Cardiac septum (tissue), 1 donor: ENCODE results near the gene SUCLA2. TPM values are rescaled to one million over a fixed set of nuclear protein-coding genes. Genes with fewer than 3 reads are reported as not detected.
"Not testable (repeated sequence)": the region's sequence is repeated elsewhere in the genome, so short reads cannot be mapped to it uniquely, and the experiment has no call there.

Experiments
- DNase-seq: peaks from one replicate; pipeline ENCODE4 v3.0.0-alpha.2; 2020; ENCODE audit warnings: low spot score
- intact Hi-C: fragments of 100-400 bp; cut with DNase I; formaldehyde crosslinking; loops from one replicate; pipeline ENCODE4 v1.14.0; 2022
- long read RNA-seq: library from polyadenylated mRNA; unstranded; transcript quantifications from one replicate; pipeline ENCODE4 v2.0.0, GENCODE V29; 2021
- total RNA-seq: library from RNA; stranded (reverse); fragmentation: NEBNext Ultra II Directional; extraction: Animal tissue kit (Norgen Biotek cat#: 25700); gene quantifications from one replicate; pipeline ENCODE4 v1.2.1, GENCODE V29; 2021
- donor health status: DM: no; HTN: no; CAD: no.

SUCLA2 gene
- 100 TPM for total RNA-seq
- long read RNA-seq, transcript SUCLA2-219 (11 exons, 2,111 nt) = major isoform, 288 of 311 reads
- long read RNA-seq, partial matches to known transcripts = 4 of 311 reads
- long read RNA-seq, other reads (novel, unspliced or antisense) = 16 of 311 reads

DNA sequence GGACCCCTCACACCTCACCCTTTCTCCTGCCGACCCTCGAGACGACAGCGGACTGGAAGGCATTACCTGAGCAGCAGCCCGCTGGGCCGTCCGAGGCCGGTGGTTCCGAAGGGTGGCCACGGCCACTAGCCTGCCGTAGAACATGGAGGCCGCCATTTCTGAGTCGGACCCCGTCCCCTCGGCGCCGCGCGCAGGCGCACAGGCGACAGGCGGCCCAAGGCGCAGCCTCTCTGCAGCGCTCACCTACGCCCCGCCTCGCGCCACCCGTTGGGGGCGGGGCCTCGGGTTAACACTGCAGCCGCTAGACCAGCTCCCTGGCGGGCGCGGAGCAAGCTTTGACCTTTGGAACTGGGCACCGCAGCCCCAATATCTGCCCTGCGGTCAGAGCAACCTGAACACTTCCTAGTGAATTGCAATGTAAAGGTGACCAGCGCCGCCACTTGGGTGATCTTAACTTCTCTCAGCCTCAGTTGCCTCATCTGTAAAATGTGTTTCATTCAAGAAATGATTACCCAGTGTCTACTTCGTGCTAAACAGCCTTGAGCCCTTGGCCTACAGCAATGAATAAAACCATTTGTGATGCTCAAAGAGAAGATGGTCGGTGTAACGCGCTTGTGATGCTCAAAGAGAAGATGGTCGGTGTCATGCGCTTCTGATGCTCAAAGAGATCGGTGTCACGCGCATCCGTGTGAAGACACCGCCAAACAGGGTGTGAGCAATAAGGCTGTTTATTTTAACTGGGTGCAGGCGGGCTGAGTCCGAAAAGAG, at the start of gene SUCLA2:
TSS of gene SUCLA2 (minus strand) at position 160 of the 768 bp plus-strand sequence. CDS start at position 156, 4 bp downstream.
- intact Hi-C loops = loop anchor here (5.0 kb wide), 1 partner anchor 36 kb away; the partner anchor contains the start of gene NUDT15

DNA sequence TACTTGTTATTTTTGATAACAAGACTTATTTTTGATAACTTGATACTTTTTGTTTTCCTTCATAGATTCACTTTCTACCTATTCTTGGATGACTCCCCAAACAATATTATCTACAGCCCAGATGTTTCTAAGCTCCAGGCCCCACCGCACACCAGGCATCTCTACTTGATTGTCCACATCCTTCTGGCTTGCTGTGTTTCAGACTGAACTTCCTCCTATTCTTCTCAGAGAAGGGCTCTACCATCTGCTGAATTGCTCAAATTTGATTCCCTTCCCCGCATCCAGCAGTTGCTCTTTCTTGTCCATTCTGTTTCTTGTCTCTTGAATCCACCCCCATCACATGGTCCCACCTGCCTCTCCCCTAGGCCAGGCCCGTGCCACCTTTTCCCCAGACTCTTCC, 49.5 kb upstream of the SUCLA2 start:
- intact Hi-C loops = no loop called here
- no peak for DNase-seq

More for the DNA sequence above, at the start of gene SUCLA2:
- DNase-seq = peak; percentile 95

DNA sequence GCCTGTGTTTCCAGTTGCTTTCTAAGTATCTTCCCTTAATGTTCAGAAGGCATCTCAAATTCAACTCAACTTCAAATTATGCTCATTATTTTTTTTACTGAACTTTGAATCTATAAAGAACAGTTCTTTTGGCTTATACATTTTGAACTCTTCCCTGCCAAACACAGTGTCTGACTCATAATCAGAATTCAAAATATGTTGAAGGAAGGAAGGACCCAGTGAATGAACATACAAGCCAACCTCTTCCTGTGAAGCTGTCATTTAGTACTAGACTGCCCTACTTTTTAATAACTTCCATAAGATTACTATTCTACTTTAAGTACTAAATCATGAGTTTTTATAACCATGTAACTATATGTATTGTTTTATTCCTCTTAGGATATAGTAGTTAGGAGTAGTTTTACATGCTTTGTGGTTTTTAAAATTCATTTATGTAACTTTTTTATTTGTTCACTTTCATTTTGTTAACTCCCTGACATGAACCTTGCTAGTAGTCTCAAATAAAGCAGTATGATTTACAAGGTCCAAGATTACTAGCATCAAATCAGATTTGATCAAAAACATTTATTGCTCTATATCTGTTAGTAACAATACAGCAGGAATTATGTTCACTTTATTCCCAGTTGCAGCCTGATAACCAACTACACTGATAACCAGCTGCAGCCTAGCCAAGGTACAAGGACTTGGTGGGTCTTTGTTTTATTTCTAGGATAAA, 42.9 kb upstream of the SUCLA2 start:
- intact Hi-C loops = no loop called here
- no peak for DNase-seq

DNA sequence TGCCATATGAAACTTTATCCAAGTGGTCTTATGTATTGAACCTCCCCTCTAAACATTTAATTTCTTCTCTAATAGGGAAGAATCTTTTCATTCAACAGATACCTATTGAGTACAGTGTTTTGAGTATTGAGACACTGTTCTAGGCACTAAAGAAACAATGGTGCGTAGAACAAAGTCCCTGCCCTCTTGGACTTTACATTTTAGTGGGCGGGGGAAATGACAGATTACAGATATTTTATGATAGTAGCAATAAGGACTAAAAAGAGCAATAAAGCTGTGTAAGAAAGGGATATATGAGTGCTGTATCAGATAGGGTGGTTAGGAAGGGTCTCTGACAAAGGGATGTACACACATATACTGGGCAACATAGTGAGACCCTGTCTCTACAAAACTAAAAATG, 41.8 kb upstream of the SUCLA2 start:
- intact Hi-C loops = no loop called here
- DNase-seq = no peak

DNA sequence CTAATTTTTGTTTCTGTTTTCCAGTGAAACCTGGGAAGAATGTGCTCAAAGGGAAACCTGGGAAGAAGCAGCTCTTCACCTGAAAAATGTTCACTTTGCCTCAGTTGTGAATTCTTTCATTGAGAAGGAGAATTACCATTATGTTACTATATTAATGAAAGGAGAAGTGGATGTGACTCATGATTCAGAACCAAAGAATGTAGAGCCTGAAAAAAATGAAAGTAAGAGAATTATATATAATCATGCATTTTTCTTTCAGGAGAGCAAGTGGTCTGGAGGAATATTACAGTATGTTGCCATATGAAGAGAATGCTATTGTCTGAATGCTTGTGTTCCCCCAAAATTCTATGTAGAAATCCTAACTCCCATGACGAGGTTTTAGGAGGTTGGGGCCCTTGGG, 39.8 kb upstream of the SUCLA2 start:
- intact Hi-C loops = no loop called here
- DNase-seq = no peak

DNA sequence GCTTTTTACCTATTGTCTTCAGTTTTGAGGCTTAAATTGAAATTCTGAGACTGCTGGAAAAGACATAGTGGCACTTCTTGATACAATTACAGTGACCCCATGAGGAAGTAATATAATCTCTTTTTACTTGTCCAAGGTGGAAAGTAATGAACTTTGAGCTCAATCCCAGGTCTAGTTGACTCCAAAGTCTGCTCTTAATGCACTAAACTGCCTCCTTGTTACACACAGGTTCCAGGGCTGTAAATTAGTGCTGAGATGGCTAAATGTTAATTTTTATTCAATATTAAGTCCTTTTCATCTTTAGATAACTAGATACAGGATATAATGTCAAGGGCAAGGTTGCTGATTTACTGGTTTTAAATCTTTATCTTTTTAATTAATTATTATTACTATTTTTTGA, 39.0 kb upstream of the SUCLA2 start:
- no peak for DNase-seq

DNA sequence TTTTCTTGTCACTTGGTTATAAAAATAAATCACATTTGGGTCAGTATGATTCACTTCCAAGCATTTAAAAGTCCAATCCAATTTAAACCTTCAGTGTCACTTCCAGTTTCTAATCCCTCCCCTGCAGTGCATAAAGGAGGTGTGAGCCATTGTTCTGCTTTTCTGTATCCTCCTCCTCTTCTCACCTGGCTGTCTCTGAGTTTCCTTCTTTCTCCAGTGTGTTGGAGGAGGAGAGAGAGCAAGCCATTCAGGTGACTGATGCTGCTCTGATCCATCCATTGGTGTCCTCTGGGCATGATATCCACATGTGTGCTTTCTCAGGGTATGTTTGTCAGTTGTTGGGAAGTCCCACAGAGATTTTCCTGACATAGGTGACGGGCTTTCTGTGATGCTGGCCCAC, 37.7 kb upstream of the SUCLA2 start:
- intact Hi-C loops = loop anchor here (5.0 kb wide), 1 partner anchor 36 kb away; the partner anchor contains the start of gene SUCLA2
- no peak for DNase-seq

More for the DNA sequence above, 39.0 kb upstream of the SUCLA2 start:
- intact Hi-C loops = no loop called here

DNA sequence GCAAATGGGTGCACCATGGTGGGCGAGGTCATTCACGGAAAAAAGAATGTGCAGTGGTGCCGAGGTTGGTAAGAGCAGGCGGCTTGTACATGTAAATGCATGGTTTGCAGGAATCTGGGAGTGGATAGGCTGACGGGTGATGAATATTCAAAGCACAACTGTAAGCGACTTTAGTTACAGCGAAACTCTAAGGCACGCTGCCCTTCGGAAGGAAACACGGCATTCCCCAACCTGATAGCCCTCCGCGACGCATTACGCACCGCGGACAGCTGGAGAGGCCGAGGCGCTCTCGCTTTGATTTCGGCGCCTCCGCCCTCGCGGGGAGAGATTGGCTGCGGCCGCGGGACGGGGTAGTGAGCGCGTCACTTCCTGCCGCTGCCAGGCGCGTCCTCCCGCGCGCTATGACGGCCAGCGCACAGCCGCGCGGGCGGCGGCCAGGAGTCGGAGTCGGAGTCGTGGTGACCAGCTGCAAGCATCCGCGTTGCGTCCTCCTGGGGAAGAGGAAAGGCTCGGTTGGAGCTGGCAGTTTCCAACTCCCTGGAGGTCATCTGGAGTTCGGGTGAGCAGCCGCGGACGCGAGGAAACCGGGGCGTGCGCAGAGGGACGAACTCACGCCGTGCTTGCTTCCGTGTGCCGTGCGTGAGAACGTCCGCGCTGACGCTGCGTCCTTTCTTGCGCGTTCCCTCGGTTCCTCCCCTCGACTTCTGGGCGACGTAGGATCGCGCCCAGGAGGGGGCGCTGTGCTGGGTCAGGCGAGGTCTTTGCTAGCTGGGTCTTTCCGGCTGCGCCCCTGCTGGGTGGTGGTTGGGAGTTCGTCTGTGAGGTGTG, 36.5 kb upstream of the SUCLA2 start, which contains the start of gene NUDT15:
TSS of gene NUDT15 (plus strand) at position 381 of the 828 bp plus-strand sequence. CDS start at position 402, 21 bp downstream.
- intact Hi-C loops = loop anchor here (5.0 kb wide), 1 partner anchor 35 kb away; the partner anchor contains the start of gene SUCLA2
- peak; percentile 97 for DNase-seq

DNA sequence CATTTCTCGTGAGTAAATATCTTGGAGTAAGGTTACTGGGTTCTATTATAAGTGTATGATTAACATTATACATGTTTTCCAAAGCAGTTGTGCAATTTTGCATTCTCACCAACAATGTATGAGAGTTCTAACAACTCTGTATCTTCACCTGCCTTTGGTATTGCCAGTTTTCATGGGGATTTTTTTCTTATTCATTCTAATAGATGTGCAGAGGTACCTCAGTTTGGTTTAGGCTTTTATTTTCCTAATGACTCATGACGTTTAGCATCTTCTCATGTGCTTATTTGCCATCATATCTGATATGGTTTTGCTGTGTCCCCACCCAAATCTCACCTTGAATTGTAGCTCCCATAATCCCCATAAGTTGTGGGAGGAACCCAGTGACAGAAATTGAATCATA, 28.8 kb upstream of the SUCLA2 start:
- no peak for DNase-seq
- intact Hi-C loops = no loop called here

DNA sequence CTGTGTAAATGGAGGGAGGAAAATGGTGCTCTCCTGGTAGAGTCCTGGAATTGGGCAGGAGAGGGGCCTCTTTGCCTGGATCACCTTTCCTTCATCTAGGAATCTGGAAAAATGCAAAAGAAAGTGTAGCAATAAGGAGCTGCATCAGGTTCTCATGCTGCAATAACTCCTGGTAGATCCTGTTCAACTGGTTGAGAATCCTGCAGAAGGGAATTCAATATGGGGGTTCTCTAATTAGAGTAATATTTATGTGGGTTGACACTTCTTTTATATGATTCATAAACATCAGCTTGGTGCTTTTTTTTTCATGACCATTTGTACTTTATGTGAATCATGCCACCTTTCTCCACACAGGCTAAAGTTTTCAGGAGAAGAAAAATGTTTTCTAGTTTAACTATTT, 27.0 kb upstream of the SUCLA2 start:
- no peak for DNase-seq
- intact Hi-C loops = no loop called here

DNA sequence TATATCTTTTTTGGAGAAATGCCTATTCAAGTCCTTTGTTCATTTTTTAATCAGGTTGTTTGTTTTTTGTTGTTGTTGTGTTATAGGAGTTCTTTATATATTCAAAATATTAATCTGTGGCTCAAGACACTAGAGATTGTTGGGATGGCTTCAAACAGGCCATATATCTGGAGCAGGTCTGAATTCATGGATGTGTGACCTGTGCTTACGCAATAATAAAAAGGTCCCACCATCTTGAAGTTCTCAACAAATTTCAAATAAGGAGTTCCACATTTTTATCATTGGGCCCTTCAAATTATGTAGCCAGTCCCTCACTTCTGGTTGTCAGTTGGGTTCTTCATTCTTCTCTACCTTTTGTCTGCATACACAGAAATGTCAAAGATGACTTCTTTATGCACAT, 18.7 kb upstream of the SUCLA2 start:
- DNase-seq = no peak
- intact Hi-C loops = no loop called here

DNA sequence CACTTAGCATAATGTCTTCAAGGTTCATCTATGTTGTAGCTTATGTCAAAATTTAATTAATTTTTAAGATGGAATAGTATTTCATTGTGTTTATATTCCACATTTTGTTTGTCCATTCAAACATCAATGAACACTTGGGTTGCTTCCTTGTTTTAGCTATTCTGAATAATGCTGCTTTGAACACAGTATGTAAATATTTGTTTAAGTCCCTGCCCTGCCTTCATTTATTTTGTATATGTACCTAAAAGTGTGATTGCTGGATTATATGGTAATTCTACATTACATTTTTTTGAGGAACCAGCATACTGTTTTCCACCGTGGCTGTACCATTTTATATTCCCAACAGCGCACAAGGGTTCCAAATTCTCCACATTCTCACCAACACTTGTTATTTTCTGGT, 17.6 kb upstream of the SUCLA2 start:
- DNase-seq = no peak
- intact Hi-C loops = no loop called here

DNA sequence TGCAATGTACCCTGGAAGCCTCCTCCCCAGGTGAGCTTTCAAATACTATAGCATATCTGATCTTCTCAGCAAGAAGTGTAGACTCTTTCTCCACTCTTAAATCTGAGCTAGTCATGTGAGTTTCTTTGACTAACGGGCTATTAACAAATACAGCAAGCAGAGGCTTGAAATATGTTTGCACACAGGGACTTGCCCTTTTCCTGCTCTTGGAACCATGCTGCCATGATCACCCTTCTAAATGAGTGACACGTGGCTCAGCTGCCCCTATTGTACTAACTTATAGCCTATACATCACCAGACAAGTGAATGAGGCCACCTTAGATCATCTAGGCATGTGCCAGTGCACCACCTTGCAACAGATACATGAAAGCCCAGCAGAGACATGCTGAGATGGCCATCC, 13.3 kb upstream of the SUCLA2 start:
- DNase-seq = no peak
- intact Hi-C loops = no loop called here

DNA sequence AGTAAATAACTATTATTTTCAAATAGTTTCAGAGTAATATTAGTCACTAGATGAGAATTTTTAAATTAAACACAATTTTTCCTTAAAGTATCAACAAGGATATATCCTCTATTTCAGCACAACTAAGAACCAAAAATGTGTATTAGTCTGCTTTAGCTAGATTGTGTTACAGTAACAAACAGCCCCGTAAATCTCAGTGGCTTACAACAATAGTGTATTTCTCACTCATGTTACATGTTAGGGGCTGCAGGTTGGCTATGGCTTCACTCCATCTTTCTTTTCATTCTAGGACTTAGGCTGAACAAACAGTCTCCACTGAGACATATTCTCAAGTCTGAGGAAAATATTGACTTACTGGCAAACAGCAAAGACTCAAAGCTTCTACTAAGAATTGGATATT, 11.6 kb upstream of the SUCLA2 start:
- intact Hi-C loops = no loop called here
- DNase-seq = no peak

DNA sequence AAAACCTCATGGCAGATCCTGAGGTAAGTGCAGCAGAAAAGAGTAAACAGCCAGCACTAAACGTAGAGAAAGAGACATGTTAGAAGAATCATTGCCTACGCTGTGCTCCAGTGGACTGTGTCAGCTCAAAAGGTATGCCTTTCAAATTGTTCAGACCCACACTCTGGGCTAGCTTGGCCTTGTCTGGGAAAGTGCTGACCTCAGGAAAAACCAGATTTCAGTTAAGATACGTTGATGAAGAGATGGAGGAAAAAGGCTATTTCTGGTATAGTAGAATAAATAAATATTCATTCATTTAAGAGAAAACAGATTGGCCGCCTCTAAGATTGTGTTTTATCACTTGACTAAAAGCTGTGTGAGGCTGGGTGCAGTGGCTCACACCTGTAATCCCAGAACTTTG, 9.6 kb upstream of the SUCLA2 start:
- intact Hi-C loops = no loop called here
- no peak for DNase-seq

DNA sequence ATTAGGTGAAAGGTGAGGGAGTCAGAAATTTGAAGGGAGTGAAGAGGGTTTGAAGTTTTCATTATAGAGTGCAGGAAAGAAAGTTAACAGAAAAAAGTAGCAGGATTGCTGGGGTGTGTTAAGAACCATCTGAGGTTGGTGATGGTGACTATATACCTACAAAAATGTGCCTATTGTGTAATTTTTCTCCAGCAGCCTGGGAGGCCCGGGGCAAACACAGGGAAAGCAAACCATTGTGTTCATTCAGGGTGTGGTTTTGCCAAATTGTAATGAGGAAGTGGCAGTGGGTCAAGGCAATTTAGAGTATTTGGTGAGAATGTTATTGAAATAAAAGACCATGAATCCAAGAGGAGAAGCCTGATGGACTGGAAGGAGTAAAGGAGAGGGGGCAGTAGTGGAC, 8.2 kb upstream of the SUCLA2 start:
- no peak for DNase-seq
- intact Hi-C loops = no loop called here

DNA sequence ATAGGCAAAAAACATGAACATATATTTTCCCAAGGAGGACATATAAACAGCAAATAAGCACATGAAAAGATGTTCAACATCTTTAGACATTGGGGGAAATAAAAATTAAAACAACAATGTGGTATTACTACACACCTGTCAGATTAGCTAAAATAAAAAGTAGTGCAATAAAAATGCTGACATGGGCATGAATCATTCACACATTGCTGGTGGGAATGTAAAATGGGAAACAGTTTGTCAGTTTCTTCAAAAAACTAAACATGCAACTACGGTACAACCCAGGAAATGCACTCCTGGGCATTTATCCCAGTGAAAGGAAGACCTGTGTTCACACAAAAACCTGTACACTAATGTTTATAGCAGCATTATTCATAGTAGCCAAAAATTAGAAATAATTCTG, 5.3 kb upstream of the SUCLA2 start:
- intact Hi-C loops = no loop called here
- no peak for DNase-seq

DNA sequence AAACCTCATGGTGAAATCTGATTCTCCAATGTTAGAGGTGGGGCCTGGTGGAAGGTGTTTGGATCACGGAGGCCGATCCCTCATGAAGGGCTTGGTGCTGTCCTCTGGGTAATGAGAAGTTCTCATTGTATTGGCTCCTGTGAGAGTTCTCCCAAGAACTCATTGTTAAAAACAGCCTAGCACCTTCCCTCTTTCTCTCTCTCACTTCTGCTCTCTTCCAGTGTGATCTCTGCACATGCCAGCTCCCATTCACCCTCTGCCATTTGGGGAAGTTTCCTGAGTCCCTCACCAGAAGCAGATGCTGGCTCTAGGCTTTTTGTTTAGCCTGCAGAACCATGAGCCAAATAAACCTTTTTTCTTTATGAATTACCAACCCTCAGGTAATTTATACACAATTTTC, 3.1 kb upstream of the SUCLA2 start:
- no peak for DNase-seq
- intact Hi-C loops = loop anchor here (5.0 kb wide), 1 partner anchor 33 kb away; the partner anchor contains the start of gene NUDT15

DNA sequence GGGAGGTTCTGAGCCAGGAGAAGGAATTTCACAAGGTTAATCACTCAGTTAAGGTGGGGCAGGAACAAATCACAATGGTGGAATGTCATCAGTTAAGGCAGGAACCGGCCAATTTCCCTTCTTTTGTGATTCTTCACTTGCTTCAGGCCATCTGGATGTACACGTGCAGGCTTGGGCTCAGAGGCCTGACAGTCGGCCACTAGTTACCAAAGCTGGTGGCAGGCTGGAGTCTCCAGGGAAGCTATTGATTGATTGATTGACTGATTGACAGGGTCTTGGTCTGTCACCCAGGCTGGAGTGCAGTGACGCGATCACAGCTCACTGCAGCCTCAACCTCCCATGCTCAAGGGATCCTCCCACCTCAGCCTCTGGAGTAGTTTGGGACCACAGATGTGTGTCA, 926 bp upstream of the SUCLA2 start:
- DNase-seq = not testable (repeated sequence)
- intact Hi-C loops = loop anchor here (5.0 kb wide), 1 partner anchor 35 kb away; the partner anchor contains the start of gene NUDT15
